GM12891 (cell line): ENCODE results near the gene RPL13A.

Experiments
- POLR2A ChIP-seq: IDR thresholded peaks from 2 replicates; pipeline ENCODE4 v1.6.1; 2011; ENCODE audit warnings: low read depth, low read length, control low read depth
- POLR2AphosphoS5 ChIP-seq: IDR thresholded peaks from 2 replicates; pipeline ENCODE4 v1.6.1; 2011; ENCODE audit warnings: low read depth, low read length, control low read depth

GRCh38 chr19:49487277-49488045 lies at the start of gene RPL13A:
- TF ChIP-seq POLR2A (peak; percentile 99), POLR2AphosphoS5 (peak; percentile 99)
